HepG2 (cell line): ENCODE results near the gene CLCN4. TPM values are rescaled to one million over a fixed set of nuclear protein-coding genes. Genes with fewer than 3 reads are reported as not detected.

Source experiments
- ATAC-seq: fragments of 200-7000 bp; cut with Tn5 transposase; 3 replicates; pipeline ENCODE4 v1.9.1; 2020; ENCODE audit warnings: mild to moderate bottlenecking, moderate library complexity
- BruUV-seq: library from RNA; stranded (reverse); fragments of 400-500 nt; replicated peaks from 2 replicates; lab custom pipeline; 2021; lab: Mats Ljungman, UMichigan
- CTCF ChIA-PET: fragments of 300-600 bp; formaldehyde crosslinking; extraction: SDS; loops from one replicate; lab custom pipeline; 2021; ENCODE audit warnings: low total read pairs, inconsistent platforms, low intra/inter-chr PET ratio; lab: Yijun Ruan, JAX
- POLR2A ChIA-PET: fragments of 350-600 bp; sonication (Branson Sonifier 250); formaldehyde crosslinking; loops from one replicate; lab custom pipeline; 2020; ENCODE audit warnings: antibody characterized with exemption, inconsistent platforms; lab: Yijun Ruan, JAX
- DNase-seq: peaks from one replicate; pipeline ENCODE4 v3.0.0-alpha.2; 2015; ENCODE audit warnings: low spot score
- FAIRE-seq: peaks from 3 replicates; lab custom pipeline; 2011; peaks lifted over from hg19 to GRCh38; lab: Jason Lieb, UNC
- H2AFZ ChIP-seq: one replicate; pipeline ENCODE4 v1.6.1; 2011; ENCODE audit warnings: low read length, inconsistent platforms
- H3K27ac ChIP-seq: fragments of 300-600 bp; 3 replicates; pipeline ENCODE4 v1.8.0; 2011; ENCODE audit warnings: mixed run types, mild to moderate bottlenecking, mixed read lengths, low read length, inconsistent platforms; ENCODE audit not compliant: insufficient read depth; ENCODE audit errors: extremely low read length
- H3K27me3 ChIP-seq, 2 experiments: fragments of 200-600 bp in 1 of 2; 2 replicates in 1 of 2; 3 replicates in 1 of 2; pipeline versions ENCODE4 v1.6.0 to v1.8.0; 2011; ENCODE audit warnings: low read length in 2 of 2, mild to moderate bottlenecking in 2 of 2, moderate library complexity in 2 of 2, inconsistent platforms in 1 of 2; ENCODE audit not compliant: insufficient read depth in 2 of 2, control insufficient read depth in 1 of 2
- H3K36me3 ChIP-seq, 2 experiments: fragments of 200-600 bp in 1 of 2; replicated peaks in 1 of 2; 2 replicates in 1 of 2; 3 replicates in 1 of 2; pipeline versions ENCODE4 v1.5.1 to v1.8.0; 2011; ENCODE audit warnings: low read length in 2 of 2, inconsistent platforms in 1 of 2; ENCODE audit not compliant: insufficient read depth in 2 of 2, control insufficient read depth in 1 of 2
- H3K4me1 ChIP-seq: 2 replicates; pipeline ENCODE4 v1.5.1; 2012; ENCODE audit warnings: low read length, inconsistent platforms; ENCODE audit not compliant: insufficient read depth
- H3K4me2 ChIP-seq: 2 replicates; pipeline ENCODE4 v1.6.0; 2011; ENCODE audit warnings: low read depth, low read length, inconsistent platforms
- H3K4me3 ChIP-seq, 3 experiments: fragments of 200-600 bp in 1 of 3; sonication (generic), shearing (Covaris generic) in 1 of 3; replicated peaks in 1 of 3; 2 replicates each; pipeline ENCODE4 v1.5.1; 2011 to 2016; ENCODE audit warnings: low read length in 3 of 3, inconsistent platforms in 2 of 3, low read depth in 2 of 3, mild to moderate bottlenecking in 2 of 3, control low read depth in 1 of 3, mixed read lengths in 1 of 3; ENCODE audit not compliant: insufficient read depth in 1 of 3
- H3K79me2 ChIP-seq: one replicate; pipeline ENCODE4 v1.6.1; 2011; ENCODE audit warnings: low read length, inconsistent platforms; ENCODE audit not compliant: insufficient read depth
- H3K9ac ChIP-seq: 2 replicates; pipeline ENCODE4 v1.6.0; 2011; ENCODE audit warnings: mild to moderate bottlenecking, low read depth, low read length, inconsistent platforms; ENCODE audit not compliant: insufficient read depth
- H3K9me3 ChIP-seq: 2 replicates; pipeline ENCODE4 v1.5.1; 2012; ENCODE audit warnings: mild to moderate bottlenecking, low read length
- H4K20me1 ChIP-seq: 2 replicates; pipeline ENCODE4 v1.6.0; 2011; ENCODE audit warnings: inconsistent platforms, mild to moderate bottlenecking, low read length, moderate library complexity; ENCODE audit not compliant: insufficient read depth
- ARID3A ChIP-seq: IDR thresholded peaks from 2 replicates; pipeline ENCODE4 v1.6.1; 2012; ENCODE audit warnings: low read depth, low read length, improper control_type of control experiment
- BCLAF1 ChIP-seq: fragments of 450-650 bp; IDR thresholded peaks from 2 replicates; pipeline ENCODE4 v1.6.1; 2017; ENCODE audit warnings: mild to moderate bottlenecking
- DDIT3 ChIP-seq: sonication (generic); formaldehyde crosslinking; IDR thresholded peaks from 2 replicates; pipeline ENCODE4 v1.4.0; 2020; ENCODE audit warnings: mild to moderate bottlenecking, missing genetic modification reagents
- THRA ChIP-seq: sonication (generic); formaldehyde crosslinking; IDR thresholded peaks from 2 replicates; pipeline ENCODE4 v1.4.0; 2020; ENCODE audit warnings: missing genetic modification reagents, borderline replicate concordance
- ZNF253 ChIP-seq: sonication (generic); formaldehyde crosslinking; IDR thresholded peaks from 2 replicates; pipeline ENCODE4 v1.8.0; 2022; ENCODE audit warnings: mild to moderate bottlenecking, missing genetic modification reagents, borderline replicate concordance
- ZNF362 ChIP-seq: sonication (generic); formaldehyde crosslinking; IDR thresholded peaks from 2 replicates; pipeline ENCODE4 v1.4.0; 2020; ENCODE audit warnings: missing genetic modification reagents, mild to moderate bottlenecking, borderline replicate concordance
- ZNF7 ChIP-seq: IDR thresholded peaks from 2 replicates; pipeline ENCODE4 v1.6.1; 2016; ENCODE audit warnings: missing biosample characterization, missing genetic modification reagents
- in situ Hi-C: cut with HindIII; loops from 2 replicates; pipeline ENCODE4 v1.10.0; 2017; ENCODE audit warnings: low pct_unique_long_range_greater_than_20kb; ENCODE audit not compliant: extremely low pct_ligation_motif_present
- intact Hi-C: fragments of 100-400 bp; cut with micrococcal nuclease; formaldehyde crosslinking; loops from one replicate; pipeline ENCODE4 v1.10.0; 2022; ENCODE audit not compliant: unreplicated experiment
- polyA plus RNA-seq, 8 experiments: library from polyadenylated mRNA; depleted of rRNA in 3 of 8; stranded (reverse) in 7 of 8; unstranded in 1 of 8; fragments of >200 nt; fragmentation: Illumina TruSeq in 4 of 8; extraction: Trizol in 4 of 8; gene quantifications; 2 replicates each; pipeline versions ENCODE4 v1.2.1 to v1.2.3, GENCODE V29; 2011 to 2016; ENCODE audit warnings: low read depth in 4 of 8, missing spikeins in 1 of 8, mixed read lengths in 1 of 8; ENCODE audit not compliant: insufficient read depth in 1 of 8
- total RNA-seq, 5 experiments: library from RNA; depleted of rRNA; stranded (reverse); fragments of >200 nt; fragmentation: Illumina TruSeq; extraction: Trizol; gene quantifications; 2 replicates each; pipeline ENCODE4 v1.2.3, GENCODE V29; 2016; ENCODE audit warnings: low read depth in 1 of 5

CLCN4 gene
- total and polyA plus RNA-seq, 2 of the 13 experiments (the other 11 are each of a cell fraction or from before 2014, with no cell fraction given): 1.8 to 2.5 TPM

GRCh38 chrX:10195947-10196346, 39.2 kb downstream of the CLCN4 start:
- no peak for FAIRE-seq
- in situ Hi-C loops: loop anchor here (10.0 kb wide), 2 partner anchors 139 to 909 kb away; no protein-coding TSS in a partner anchor

More at GRCh38 chrX:10195947-10196346, 39.2 kb downstream of the CLCN4 start:
- BruUV-seq: no TSS peak
- ATAC-seq: no peak
- Histone ChIP-seq H3K27ac (no peak overlapping the region), H3K4me3 (no peak overlapping the region), H3K36me3 (no peaks in the 10 kb centered on the region), H3K27me3 (no peaks in the 10 kb centered on the region), H3K4me1 (no peaks in the 10 kb centered on the region), H3K9me3 (no peaks in the 10 kb centered on the region), H3K9ac (no peak overlapping the region), H3K4me2 (no peak overlapping the region), H3K79me2 (no peaks in the 10 kb centered on the region), H2AFZ (no peak overlapping the region), H4K20me1 (no peaks in the 10 kb centered on the region)
- CTCF ChIA-PET: no interaction called here
- no peak for DNase-seq
- intact Hi-C loops: no loop called here
- TF ChIP-seq ZNF362: no peak
- peak; percentile 58 for TF ChIP-seq ZNF7
- TF ChIP-seq DDIT3 (CRISPR knock-in tag): no peak
- no peak for TF ChIP-seq ARID3A
- TF ChIP-seq THRA: no peak
- TF ChIP-seq ZNF253 (CRISPR knock-in tag): no peak
- TF ChIP-seq BCLAF1: no peak
- POLR2A ChIA-PET: no interaction called here
